HG02973 (cell line): Measurements from ENCODE around the gene C6orf136.

ENCODE experiments used
- ATAC-seq: cut with Tn5 transposase; IDR thresholded peaks from one replicate; pipeline ENCODE4 v1.9.1; 2021; ENCODE audit warnings: moderate library complexity; ENCODE audit not compliant: unreplicated experiment

C6orf136 gene

GRCh38 chr6:30615219-30615957 is 31.5 kb upstream of the C6orf136 start:
- ATAC-seq, result no peak

- no peak for ATAC-seq
These were observed 30.7 kb upstream of the C6orf136 start for GRCh38 chr6:30615958-30616810.

- ATAC-seq, result peak; percentile 70
These were observed 29.9 kb upstream of the C6orf136 start, which contains the start of gene PPP1R10 for GRCh38 chr6:30616811-30617564. Gene PPP1R10 (minus strand): TSS chr6:30617243. CDS start chr6:30609944, 7,299 bp downstream.

GRCh38 chr6:30617565-30618269 is 29.2 kb upstream of the C6orf136 start, which contains the start of gene MRPS18B:
Gene MRPS18B (plus strand): TSS chr6:30617840. CDS start chr6:30617866, 26 bp downstream.
- peak; percentile 62 for ATAC-seq

- ATAC-seq, result no peak
These were observed 28.6 kb upstream of the C6orf136 start for GRCh38 chr6:30618270-30618797.

- ATAC-seq, result no peak
These were observed 27.4 kb upstream of the C6orf136 start for GRCh38 chr6:30619561-30619960.

GRCh38 chr6:30625511-30625910 is 21.4 kb upstream of the C6orf136 start:
- ATAC-seq, result no peak

GRCh38 chr6:30626484-30627366 is 20.2 kb upstream of the C6orf136 start, which contains the start of gene ATAT1:
Gene ATAT1 (plus strand): TSS chr6:30626874.
- ATAC-seq, result peak; percentile 61

GRCh38 chr6:30635834-30636233 is 11.1 kb upstream of the C6orf136 start:
- no peak for ATAC-seq

GRCh38 chr6:30640481-30640880 is 6.5 kb upstream of the C6orf136 start:
- ATAC-seq, result no peak

GRCh38 chr6:30641048-30641447 is 5.9 kb upstream of the C6orf136 start:
- no peak for ATAC-seq

- ATAC-seq, result no peak
These were observed 3.3 kb upstream of the C6orf136 start for GRCh38 chr6:30643656-30644055.

GRCh38 chr6:30644769-30645168 is 2.2 kb upstream of the C6orf136 start:
- no peak for ATAC-seq

- no peak for ATAC-seq
These were observed 944 bp upstream of the C6orf136 start for GRCh38 chr6:30645989-30646388.

GRCh38 chr6:30647242-30648116 is 546 bp downstream of the C6orf136 start:
- ATAC-seq, result peak; percentile 64

GRCh38 chr6:30651143-30651542 is 4.2 kb downstream of the C6orf136 start:
- ATAC-seq, result no peak

GRCh38 chr6:30654798-30655742 is 8.1 kb downstream of the C6orf136 start:
- no peak for ATAC-seq
